Measurements from ENCODE around the gene NDUFB10.

The NDUFB10 gene

GRCh38 chr16:1973461-1974156, 14.3 kb downstream of the NDUFB10 start:
- no peak for DNase-seq

GRCh38 chr16:1974157-1975070, 15.1 kb downstream of the NDUFB10 start:
- DNase-seq = no peak

GRCh38 chr16:1975432-1976215, 16.3 kb downstream of the NDUFB10 start:
- no peak for DNase-seq

GRCh38 chr16:1976216-1976520, 16.8 kb downstream of the NDUFB10 start:
- no peak for DNase-seq

GRCh38 chr16:1976951-1977874, 17.9 kb downstream of the NDUFB10 start:
- no peak for DNase-seq

- no peak for DNase-seq
Observed at GRCh38 chr16:1977875-1978268, 18.5 kb downstream of the NDUFB10 start.

- no peak for DNase-seq
Observed at GRCh38 chr16:1978476-1979120, 19.3 kb downstream of the NDUFB10 start.

GRCh38 chr16:1979271-1980029, 20.1 kb downstream of the NDUFB10 start:
- no peak for DNase-seq

- no peak for DNase-seq
Observed at GRCh38 chr16:1980030-1980769, 20.9 kb downstream of the NDUFB10 start.

GRCh38 chr16:1980770-1981087, 21.4 kb downstream of the NDUFB10 start:
- DNase-seq = no peak

- no peak for DNase-seq
Observed at GRCh38 chr16:1981398-1981836, 22.1 kb downstream of the NDUFB10 start, which contains the start of gene NOXO1. Gene NOXO1, minus strand, starts transcription at chr16:1981469. Its CDS starts 290 bp downstream, at chr16:1981179.

GRCh38 chr16:1982013-1982433, 22.7 kb downstream of the NDUFB10 start:
- DNase-seq = no peak

GRCh38 chr16:1982991-1983543, 23.7 kb downstream of the NDUFB10 start:
- DNase-seq = no peak

- peak in 5 of 6 experiments; percentile 15 to 58 (median 46) for DNase-seq
Observed at GRCh38 chr16:1983544-1984346, 24.4 kb downstream of the NDUFB10 start, which contains the start of gene GFER. Gene GFER, plus strand, starts transcription at chr16:1984193. Its CDS starts 26 bp downstream, at chr16:1984219.

GRCh38 chr16:1984347-1985225, 25.2 kb downstream of the NDUFB10 start:
- peak in 4 of 6 experiments; percentile 40 to 58 (median 43) for DNase-seq

GRCh38 chr16:1985466-1986150, 26.3 kb downstream of the NDUFB10 start:
- DNase-seq = no peak

- DNase-seq = no peak
Observed at GRCh38 chr16:1987198-1987597, 27.9 kb downstream of the NDUFB10 start.
